Measurements from ENCODE around the gene LRCOL1. TPM values are rescaled to one million over a fixed set of nuclear protein-coding genes. Genes with fewer than 3 reads are reported as not detected.

LRCOL1 gene
- 0.30 TPM for polyA plus RNA-seq (2013)

- peaks cover 3 to 60% (median 26%) of the 10 kb centered on the region in 5 experiments for H3K27me3 ChIP-seq (replicated peaks in 2 of 5; ENCODE audit: control insufficient read depth in 4 of 5, insufficient read depth in 5 of 5, low read length in 4 of 5)
- peaks cover 0 to 10% (median 3%) of the 10 kb centered on the region in 5 experiments for H3K9me3 ChIP-seq (ENCODE audit: control extremely low read depth in 1 of 5, control insufficient read depth in 4 of 5, insufficient read depth in 2 of 5, low read depth in 1 of 5, low read length in 4 of 5)
- 31% methylated on average over 34 of the region's 35 CpGs for WGBS (ENCODE audit: insufficient coverage)
- no peak within 1 kb of the TSS for H3K27ac ChIP-seq (ENCODE audit: insufficient read depth in 1 of 2, low read depth in 1 of 2, low read length in 2 of 2, poor library complexity in 1 of 2, severe bottlenecking in 2 of 2)
- H3K36me3 ChIP-seq (ENCODE audit: control insufficient read depth in 4 of 4, insufficient read depth in 4 of 4, low read length in 3 of 4): no peaks in the 10 kb centered on the region
- no peak for DNase-seq
- H3K4me3 ChIP-seq (ENCODE audit: control insufficient read depth in 1 of 7, extremely low read depth in 1 of 7, insufficient read depth in 4 of 7, low read depth in 2 of 7, low read length in 6 of 7): peak within 1 kb of the TSS in 5 of 7 experiments; percentile 23 to 72 (median 64)
- CTCF ChIA-PET: interaction anchor here (1.0 to 10.8 kb wide), 6 partner anchors 8 to 196 kb away, joined by 4 to 147 read pairs (median 4); no protein-coding TSS in a partner anchor
- POLR2A ChIA-PET: no interaction called here
- peaks cover 0 to 10% (median 4%) of the 10 kb centered on the region in 4 experiments for H3K4me1 ChIP-seq (ENCODE audit: control extremely low read depth in 1 of 4, control insufficient read depth in 4 of 4, insufficient read depth in 4 of 4, low read length in 3 of 4)
Measured at GRCh38 chr12:132610051-132610759, at the start of gene LRCOL1. Gene LRCOL1 (minus strand): TSS chr12:132610582. CDS start chr12:132606251, 4,331 bp downstream.

- POLR2A ChIA-PET: no interaction called here
- H3K36me3 ChIP-seq (ENCODE audit: control insufficient read depth in 4 of 4, insufficient read depth in 4 of 4, low read length in 3 of 4): peaks cover 0 to 90% (median 24%) of the 10 kb centered on the region in 4 experiments
- 27% methylated on average over 4 of the region's 5 CpGs for WGBS (ENCODE audit: insufficient coverage)
- no peaks in the 10 kb centered on the region for H3K27me3 ChIP-seq (replicated peaks in 2 of 5; ENCODE audit: control insufficient read depth in 4 of 5, insufficient read depth in 5 of 5, low read length in 4 of 5)
- H3K4me1 ChIP-seq (ENCODE audit: control extremely low read depth in 1 of 4, control insufficient read depth in 4 of 4, insufficient read depth in 4 of 4, low read length in 3 of 4): peaks cover 13 to 84% (median 81%) of the 10 kb centered on the region in 4 experiments
- CTCF ChIA-PET: interaction anchor here (0.9 kb wide), 1 partner anchor 21 kb away, joined by 3 read pairs; no protein-coding TSS in a partner anchor
- no peaks in the 10 kb centered on the region for H3K9me3 ChIP-seq (ENCODE audit: control extremely low read depth in 1 of 5, control insufficient read depth in 4 of 5, insufficient read depth in 2 of 5, low read depth in 1 of 5, low read length in 4 of 5)
- DNase-seq: peak in 2 of 3 donors; percentile 67 to 74
- H3K4me3 ChIP-seq (ENCODE audit: control insufficient read depth in 1 of 7, extremely low read depth in 1 of 7, insufficient read depth in 4 of 7, low read depth in 2 of 7, low read length in 6 of 7): peak overlapping the region in 2 of 7 experiments; percentile 1 to 19
- peak overlapping the region; percentile 85 for H3K27ac ChIP-seq (ENCODE audit: insufficient read depth in 1 of 2, low read depth in 1 of 2, low read length in 2 of 2, poor library complexity in 1 of 2, severe bottlenecking in 2 of 2)
Measured at GRCh38 chr12:132660052-132660451, 49.7 kb upstream of the LRCOL1 start.

- no peaks in the 10 kb centered on the region for H3K27me3 ChIP-seq (replicated peaks in 2 of 5; ENCODE audit: control insufficient read depth in 4 of 5, insufficient read depth in 5 of 5, low read length in 4 of 5)
- H3K27ac ChIP-seq (ENCODE audit: insufficient read depth in 1 of 2, low read depth in 1 of 2, low read length in 2 of 2, poor library complexity in 1 of 2, severe bottlenecking in 2 of 2): peak overlapping the region; percentile 85
- over 99% methylated on average over 16 of the region's 16 CpGs for WGBS (ENCODE audit: insufficient coverage)
- CTCF ChIA-PET: interaction anchor here (1.7 kb wide), 1 partner anchor 30 kb away, joined by 4 read pairs; no protein-coding TSS in a partner anchor
- no peak for DNase-seq
- POLR2A ChIA-PET: interaction anchor here (0.6 kb wide), 1 partner anchor 229 kb away, joined by 3 read pairs; no protein-coding TSS in a partner anchor
- H3K4me1 ChIP-seq (ENCODE audit: control extremely low read depth in 1 of 4, control insufficient read depth in 4 of 4, insufficient read depth in 4 of 4, low read length in 3 of 4): peaks cover 12 to 75% (median 72%) of the 10 kb centered on the region in 4 experiments
- peaks cover 0 to 89% (median 30%) of the 10 kb centered on the region in 4 experiments for H3K36me3 ChIP-seq (ENCODE audit: control insufficient read depth in 4 of 4, insufficient read depth in 4 of 4, low read length in 3 of 4)
- H3K9me3 ChIP-seq (ENCODE audit: control extremely low read depth in 1 of 5, control insufficient read depth in 4 of 5, insufficient read depth in 2 of 5, low read depth in 1 of 5, low read length in 4 of 5): no peaks in the 10 kb centered on the region
- H3K4me3 ChIP-seq (ENCODE audit: control insufficient read depth in 1 of 7, extremely low read depth in 1 of 7, insufficient read depth in 4 of 7, low read depth in 2 of 7, low read length in 6 of 7): peak overlapping the region in 1 of 7 experiments; percentile 20
Measured at GRCh38 chr12:132659146-132659545, 48.8 kb upstream of the LRCOL1 start.

- Histone ChIP-seq H3K4me3 (ENCODE audit: control insufficient read depth in 1 of 7, extremely low read depth in 1 of 7, insufficient read depth in 4 of 7, low read depth in 2 of 7, low read length in 6 of 7) (no peak overlapping the region), H3K9me3 (ENCODE audit: control extremely low read depth in 1 of 5, control insufficient read depth in 4 of 5, insufficient read depth in 2 of 5, low read depth in 1 of 5, low read length in 4 of 5) (no peaks in the 10 kb centered on the region), H3K36me3 (ENCODE audit: control insufficient read depth in 4 of 4, insufficient read depth in 4 of 4, low read length in 3 of 4) (peaks cover 0 to 91% (median 31%) of the 10 kb centered on the region in 4 experiments), H3K4me1 (ENCODE audit: control extremely low read depth in 1 of 4, control insufficient read depth in 4 of 4, insufficient read depth in 4 of 4, low read length in 3 of 4) (peaks cover 12 to 67% (median 64%) of the 10 kb centered on the region in 4 experiments), H3K27me3 (replicated peaks in 2 of 5; ENCODE audit: control insufficient read depth in 4 of 5, insufficient read depth in 5 of 5, low read length in 4 of 5) (no peaks in the 10 kb centered on the region), H3K27ac (ENCODE audit: insufficient read depth in 1 of 2, low read depth in 1 of 2, low read length in 2 of 2, poor library complexity in 1 of 2, severe bottlenecking in 2 of 2) (peak overlapping the region; percentile 85)
- DNase-seq: peak; percentile 87 to 100 (median 98)
- ChIA-PET POLR2A (interaction anchor here (0.6 kb wide), 1 partner anchor 228 kb away, joined by 3 read pairs; no protein-coding TSS in a partner anchor), CTCF (interaction anchor here (0.7 to 4.3 kb wide), 5 partner anchors 10 to 29 kb away, joined by 3 to 29 read pairs (median 4); no protein-coding TSS in a partner anchor)
- 61% methylated on average over 32 of the region's 32 CpGs for WGBS (ENCODE audit: insufficient coverage)
Measured at GRCh38 chr12:132658149-132658894, 47.9 kb upstream of the LRCOL1 start.

GRCh38 chr12:132657004-132657727 is 46.8 kb upstream of the LRCOL1 start:
- H3K4me3 ChIP-seq (ENCODE audit: control insufficient read depth in 1 of 7, extremely low read depth in 1 of 7, insufficient read depth in 4 of 7, low read depth in 2 of 7, low read length in 6 of 7): peak overlapping the region in 1 of 7 experiments; percentile 30
- H3K4me1 ChIP-seq (ENCODE audit: control extremely low read depth in 1 of 4, control insufficient read depth in 4 of 4, insufficient read depth in 4 of 4, low read length in 3 of 4): peaks cover 12 to 56% (median 52%) of the 10 kb centered on the region in 4 experiments
- ChIA-PET POLR2A (interaction anchor here (0.6 kb wide), 1 partner anchor 25 kb away, joined by 3 read pairs; no protein-coding TSS in a partner anchor), CTCF (interaction anchor here (0.7 to 4.3 kb wide), 5 partner anchors 9 to 18 kb away, joined by 3 to 29 read pairs (median 4); no protein-coding TSS in a partner anchor)
- DNase-seq: peak in 1 of 3 donors; percentile 37
- H3K36me3 ChIP-seq (ENCODE audit: control insufficient read depth in 4 of 4, insufficient read depth in 4 of 4, low read length in 3 of 4): peaks cover 2 to 89% (median 35%) of the 10 kb centered on the region in 4 experiments
- WGBS (ENCODE audit: insufficient coverage): 95% methylated on average over 12 of the region's 12 CpGs
- H3K9me3 ChIP-seq (ENCODE audit: control extremely low read depth in 1 of 5, control insufficient read depth in 4 of 5, insufficient read depth in 2 of 5, low read depth in 1 of 5, low read length in 4 of 5): no peaks in the 10 kb centered on the region
- no peaks in the 10 kb centered on the region for H3K27me3 ChIP-seq (replicated peaks in 2 of 5; ENCODE audit: control insufficient read depth in 4 of 5, insufficient read depth in 5 of 5, low read length in 4 of 5)
- peak overlapping the region; percentile 85 for H3K27ac ChIP-seq (ENCODE audit: insufficient read depth in 1 of 2, low read depth in 1 of 2, low read length in 2 of 2, poor library complexity in 1 of 2, severe bottlenecking in 2 of 2)

GRCh38 chr12:132653567-132654290 is 43.3 kb upstream of the LRCOL1 start:
- H3K4me3 ChIP-seq (ENCODE audit: control insufficient read depth in 1 of 7, extremely low read depth in 1 of 7, insufficient read depth in 4 of 7, low read depth in 2 of 7, low read length in 6 of 7): no peak overlapping the region
- CTCF ChIA-PET: interaction anchor here (4.3 kb wide), 1 partner anchor 14 kb away, joined by 29 read pairs; no protein-coding TSS in a partner anchor
- H3K4me1 ChIP-seq (ENCODE audit: control extremely low read depth in 1 of 4, control insufficient read depth in 4 of 4, insufficient read depth in 4 of 4, low read length in 3 of 4): peaks cover 9 to 21% (median 18%) of the 10 kb centered on the region in 4 experiments
- no peaks in the 10 kb centered on the region for H3K27me3 ChIP-seq (replicated peaks in 2 of 5; ENCODE audit: control insufficient read depth in 4 of 5, insufficient read depth in 5 of 5, low read length in 4 of 5)
- WGBS (ENCODE audit: insufficient coverage): 87% methylated on average over 3 of the region's 7 CpGs
- no peaks in the 10 kb centered on the region for H3K9me3 ChIP-seq (ENCODE audit: control extremely low read depth in 1 of 5, control insufficient read depth in 4 of 5, insufficient read depth in 2 of 5, low read depth in 1 of 5, low read length in 4 of 5)
- peak overlapping the region in 1 of 2 experiments; percentile 30 for H3K27ac ChIP-seq (ENCODE audit: insufficient read depth in 1 of 2, low read depth in 1 of 2, low read length in 2 of 2, poor library complexity in 1 of 2, severe bottlenecking in 2 of 2)
- DNase-seq: no peak
- POLR2A ChIA-PET: no interaction called here
- H3K36me3 ChIP-seq (ENCODE audit: control insufficient read depth in 4 of 4, insufficient read depth in 4 of 4, low read length in 3 of 4): peaks cover 11 to 88% (median 43%) of the 10 kb centered on the region in 4 experiments
